GM12864 (cell line): ENCODE data around the gene ARHGAP25.
A peak's percentile ranks its signal among the peaks of the same experiment; 100 is the strongest.

ENCODE experiments used
- DNase-seq: peaks from one replicate; pipeline ENCODE4 v3.0.0-alpha.2; 2011; ENCODE audit warnings: low read depth
- H3K4me3 ChIP-seq: 2 replicates; pipeline ENCODE4 v1.5.1; 2011; ENCODE audit warnings: mild to moderate bottlenecking, low read depth, low read length, control low read depth
- TF ChIP-seq, protein P1 (sequence below): IDR thresholded peaks from 2 replicates; pipeline ENCODE4 v1.5.1; 2011; ENCODE audit warnings: low read depth, mild to moderate bottlenecking, moderate library complexity, low read length, control low read depth, inconsistent platforms; ENCODE audit errors: missing control alignments

Gene ARHGAP25

DNA sequence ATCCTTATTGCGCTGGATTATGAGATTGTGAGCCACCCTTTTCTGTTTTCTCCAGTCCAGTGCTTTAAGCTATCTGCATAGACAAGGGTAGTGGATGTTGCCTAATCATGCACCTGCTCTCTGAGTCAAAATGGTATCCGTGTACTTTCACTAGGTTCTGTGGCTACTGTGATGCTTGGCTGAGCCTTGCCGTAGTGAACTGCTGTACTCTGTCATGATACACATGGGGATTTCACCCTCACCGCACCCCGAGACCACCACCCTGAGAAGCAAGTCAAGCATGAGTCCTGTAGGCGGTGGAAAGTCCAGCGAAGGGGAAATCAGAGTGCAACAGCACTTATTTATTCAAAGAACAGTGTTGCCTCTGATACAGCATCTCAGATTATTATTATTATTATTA is 55.0 kb downstream of the ARHGAP25 start:
- no peak overlapping the region for H3K4me3 ChIP-seq
- peak; percentile 93 for DNase-seq
- TF ChIP-seq, protein P1, sequence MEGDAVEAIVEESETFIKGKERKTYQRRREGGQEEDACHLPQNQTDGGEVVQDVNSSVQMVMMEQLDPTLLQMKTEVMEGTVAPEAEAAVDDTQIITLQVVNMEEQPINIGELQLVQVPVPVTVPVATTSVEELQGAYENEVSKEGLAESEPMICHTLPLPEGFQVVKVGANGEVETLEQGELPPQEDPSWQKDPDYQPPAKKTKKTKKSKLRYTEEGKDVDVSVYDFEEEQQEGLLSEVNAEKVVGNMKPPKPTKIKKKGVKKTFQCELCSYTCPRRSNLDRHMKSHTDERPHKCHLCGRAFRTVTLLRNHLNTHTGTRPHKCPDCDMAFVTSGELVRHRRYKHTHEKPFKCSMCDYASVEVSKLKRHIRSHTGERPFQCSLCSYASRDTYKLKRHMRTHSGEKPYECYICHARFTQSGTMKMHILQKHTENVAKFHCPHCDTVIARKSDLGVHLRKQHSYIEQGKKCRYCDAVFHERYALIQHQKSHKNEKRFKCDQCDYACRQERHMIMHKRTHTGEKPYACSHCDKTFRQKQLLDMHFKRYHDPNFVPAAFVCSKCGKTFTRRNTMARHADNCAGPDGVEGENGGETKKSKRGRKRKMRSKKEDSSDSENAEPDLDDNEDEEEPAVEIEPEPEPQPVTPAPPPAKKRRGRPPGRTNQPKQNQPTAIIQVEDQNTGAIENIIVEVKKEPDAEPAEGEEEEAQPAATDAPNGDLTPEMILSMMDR, result no peak

DNA sequence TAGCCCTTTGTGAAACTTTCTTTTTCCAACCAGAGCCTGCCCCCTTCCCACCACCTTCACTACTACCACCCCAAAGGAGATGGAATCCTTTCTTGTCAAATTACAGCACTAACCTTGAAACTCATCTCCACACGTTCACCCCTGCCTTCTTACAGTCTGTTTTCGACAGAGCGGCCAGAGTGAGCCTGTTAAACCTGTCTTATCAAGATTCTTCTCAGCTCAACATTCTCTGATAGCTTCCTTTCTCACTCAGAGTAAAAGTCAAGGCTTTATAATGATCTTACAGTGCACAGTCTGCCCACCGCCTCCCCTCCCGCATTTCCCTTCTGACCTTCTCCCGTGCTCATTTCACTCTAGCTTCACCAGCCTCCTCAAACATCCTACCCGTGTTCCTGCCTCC is 56.0 kb downstream of the ARHGAP25 start:
- TF ChIP-seq, protein P1, result no peak
- no peak for DNase-seq

DNA sequence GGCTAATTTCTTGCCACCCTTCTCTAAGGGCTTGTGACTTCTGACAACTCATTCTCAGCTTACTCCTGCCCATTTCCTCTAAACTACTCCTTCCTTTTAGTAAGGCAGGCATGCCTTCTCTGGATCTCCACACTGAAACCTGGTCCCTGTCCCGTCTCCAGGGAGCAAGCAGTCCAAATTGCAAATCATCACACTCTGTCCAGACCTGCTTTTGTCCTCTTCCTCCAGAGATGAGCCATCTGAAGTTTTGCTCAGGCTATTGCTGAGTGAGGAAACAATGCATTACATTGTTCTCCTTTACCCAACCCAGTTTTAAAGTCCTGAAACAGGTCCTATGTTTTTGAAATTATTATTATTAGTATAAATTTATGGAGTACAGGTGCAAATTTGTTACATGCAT is 57.3 kb downstream of the ARHGAP25 start:
- TF ChIP-seq, protein P1, result no peak
- no peak overlapping the region for H3K4me3 ChIP-seq
- DNase-seq, result no peak

More for the DNA sequence above, 56.0 kb downstream of the ARHGAP25 start:
- H3K4me3 ChIP-seq, result no peak overlapping the region

DNA sequence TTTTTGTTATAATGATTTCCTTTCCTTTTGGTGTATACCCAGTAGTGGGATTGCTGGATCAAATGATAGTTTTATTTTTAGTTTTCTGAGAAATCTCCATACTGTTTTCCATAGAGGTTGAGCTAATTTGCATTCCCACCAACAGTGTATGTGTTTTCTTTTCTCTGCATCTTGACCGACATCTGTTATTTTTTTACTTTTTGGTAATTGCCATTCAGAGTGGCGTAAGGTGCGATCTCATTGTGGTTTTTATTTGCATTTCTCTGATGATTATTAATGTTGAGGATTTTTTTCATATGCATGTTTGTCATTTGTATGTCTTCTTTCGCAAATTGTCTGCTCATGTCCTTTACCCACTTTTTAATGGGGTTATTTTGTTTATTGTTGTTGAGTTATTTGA is 58.1 kb downstream of the ARHGAP25 start:
- no peak overlapping the region for H3K4me3 ChIP-seq
- DNase-seq, result no peak
- TF ChIP-seq, protein P1, result no peak

DNA sequence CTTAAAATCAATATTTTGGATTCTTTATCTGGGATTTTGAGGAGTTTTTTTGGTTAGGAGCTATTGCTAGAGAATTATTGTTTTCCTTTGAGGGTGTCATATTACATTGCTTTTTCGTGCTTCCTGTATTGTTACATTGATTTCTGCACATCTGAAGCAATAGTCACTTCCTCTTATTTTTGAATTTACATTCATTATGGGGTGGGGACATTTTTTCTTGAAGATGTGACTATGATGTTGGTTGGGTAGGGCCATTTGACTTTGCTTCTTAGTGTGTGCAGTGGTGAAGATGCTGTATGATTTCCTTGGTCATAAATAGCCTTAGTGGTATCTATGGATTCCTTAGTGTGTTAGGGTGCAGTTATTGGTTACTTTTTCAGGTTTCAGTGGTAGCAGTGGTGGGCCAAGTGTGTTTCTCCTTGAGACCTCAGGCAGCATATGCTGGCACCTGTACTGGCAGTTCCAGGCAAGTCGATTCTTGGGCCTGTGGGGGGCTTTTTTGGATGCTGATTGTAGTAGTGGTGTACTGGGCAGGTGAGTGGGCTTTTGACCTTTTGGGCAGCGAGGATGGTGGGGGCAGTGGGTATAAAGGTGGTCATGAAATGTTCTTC is 61.8 kb downstream of the ARHGAP25 start:
- H3K4me3 ChIP-seq, result no peak overlapping the region
- no peak for DNase-seq
- TF ChIP-seq, protein P1, result no peak

DNA sequence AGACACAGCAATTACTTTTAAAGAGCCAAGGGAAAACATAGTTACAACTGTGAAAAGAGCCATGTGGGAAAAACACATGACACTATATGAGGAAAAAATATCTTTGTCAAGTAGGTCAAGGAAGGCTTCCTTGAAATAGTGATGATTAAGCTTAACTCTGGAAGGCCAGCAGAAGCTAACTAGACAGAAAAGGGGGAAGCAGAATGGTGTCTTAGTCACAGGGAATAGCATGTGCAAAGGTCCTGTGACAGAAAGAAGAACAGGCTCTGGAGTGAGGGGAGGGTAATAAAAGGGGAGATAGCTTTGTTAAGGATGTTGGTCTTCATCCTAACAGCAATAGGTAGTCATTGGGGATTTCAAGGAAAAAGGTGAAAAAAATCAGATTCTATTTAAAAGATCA is 64.0 kb downstream of the ARHGAP25 start:
- DNase-seq, result no peak
- H3K4me3 ChIP-seq, result no peak overlapping the region
- TF ChIP-seq, protein P1, result no peak
